Cerebellar nuclear complex (tissue), 1 donor: ENCODE measurements around the gene OR10P1.
"Not testable (repeated sequence)": the region's sequence is repeated elsewhere in the genome, so short reads cannot be mapped to it uniquely, and the experiment has no call there.

Experiments used
- DNase-seq, 2 experiments: peaks; one replicate each; lab custom pipeline; 2025; lab: John Stamatoyannopoulos, UW

Gene OR10P1, protein sequence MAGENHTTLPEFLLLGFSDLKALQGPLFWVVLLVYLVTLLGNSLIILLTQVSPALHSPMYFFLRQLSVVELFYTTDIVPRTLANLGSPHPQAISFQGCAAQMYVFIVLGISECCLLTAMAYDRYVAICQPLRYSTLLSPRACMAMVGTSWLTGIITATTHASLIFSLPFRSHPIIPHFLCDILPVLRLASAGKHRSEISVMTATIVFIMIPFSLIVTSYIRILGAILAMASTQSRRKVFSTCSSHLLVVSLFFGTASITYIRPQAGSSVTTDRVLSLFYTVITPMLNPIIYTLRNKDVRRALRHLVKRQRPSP

DNA sequence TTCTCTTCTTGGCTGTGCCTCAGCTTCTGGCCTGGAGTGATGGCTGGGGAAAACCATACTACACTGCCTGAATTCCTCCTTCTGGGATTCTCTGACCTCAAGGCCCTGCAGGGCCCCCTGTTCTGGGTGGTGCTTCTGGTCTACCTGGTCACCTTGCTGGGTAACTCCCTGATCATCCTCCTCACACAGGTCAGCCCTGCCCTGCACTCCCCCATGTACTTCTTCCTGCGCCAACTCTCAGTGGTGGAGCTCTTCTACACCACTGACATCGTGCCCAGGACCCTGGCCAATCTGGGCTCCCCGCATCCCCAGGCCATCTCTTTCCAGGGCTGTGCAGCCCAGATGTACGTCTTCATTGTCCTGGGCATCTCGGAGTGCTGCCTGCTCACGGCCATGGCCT is at the start of gene OR10P1:
OR10P1 (plus strand) TSS at position 40 of the 400 bp plus-strand sequence; CDS start at position 40, 0 bp downstream.
- no peak for DNase-seq

DNA sequence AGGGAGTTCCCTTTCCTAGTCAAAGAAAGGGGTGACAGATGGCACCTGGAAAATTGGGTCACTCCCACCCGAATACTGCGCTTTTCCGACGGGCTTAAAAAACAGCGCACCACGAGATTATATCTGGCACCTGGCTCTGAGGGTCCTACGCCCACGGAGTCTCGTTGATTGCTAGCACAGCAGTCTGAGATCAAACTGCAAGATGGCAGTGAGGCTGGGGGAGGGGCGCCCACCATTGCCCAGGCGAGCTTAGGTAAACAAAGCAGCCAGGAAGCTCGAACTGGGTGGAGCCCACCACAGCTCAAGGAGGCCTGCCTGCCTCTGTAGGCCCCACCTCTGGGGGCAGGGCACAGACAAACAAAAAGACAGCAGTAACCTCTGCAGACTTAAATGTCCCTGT is 46.5 kb upstream of the OR10P1 start:
- DNase-seq = not testable (repeated sequence)

DNA sequence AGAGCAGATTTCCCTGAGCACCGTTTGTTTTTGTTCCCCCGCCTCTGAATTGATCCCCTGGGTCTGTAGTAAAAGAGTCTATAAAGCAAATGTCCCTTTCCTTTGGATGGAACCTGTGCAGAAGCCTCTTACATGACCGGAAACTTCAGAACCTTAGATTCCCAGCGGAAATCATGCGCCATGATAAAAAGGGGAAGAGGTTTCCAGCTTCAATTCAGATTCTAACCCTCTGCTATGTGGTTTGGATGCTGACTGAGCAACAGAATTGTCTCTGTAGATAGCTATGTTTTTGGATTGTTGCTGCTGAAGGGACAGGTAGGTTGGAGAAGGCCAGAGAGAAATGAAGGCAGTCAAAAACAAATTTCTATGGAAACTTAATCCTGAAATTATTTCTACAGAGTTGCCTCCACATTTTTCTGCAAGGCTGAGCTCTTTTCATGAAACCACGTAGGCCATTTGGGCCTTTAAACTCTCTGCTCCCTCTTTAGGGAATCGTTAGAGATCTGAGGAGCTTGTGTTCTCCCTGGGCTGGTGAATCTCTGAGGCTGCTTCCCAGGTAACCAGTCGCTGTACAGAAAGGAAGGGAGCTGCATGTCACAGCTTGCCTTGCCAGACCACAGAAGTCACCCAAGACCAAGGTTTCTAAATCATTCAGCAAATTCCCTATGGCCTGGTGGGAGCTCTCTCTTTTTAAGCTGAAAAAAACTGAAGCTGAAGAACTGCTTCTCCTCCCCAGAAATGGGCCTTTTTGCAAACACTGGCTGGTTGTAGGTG is 28.7 kb upstream of the OR10P1 start:
- DNase-seq = no peak

DNA sequence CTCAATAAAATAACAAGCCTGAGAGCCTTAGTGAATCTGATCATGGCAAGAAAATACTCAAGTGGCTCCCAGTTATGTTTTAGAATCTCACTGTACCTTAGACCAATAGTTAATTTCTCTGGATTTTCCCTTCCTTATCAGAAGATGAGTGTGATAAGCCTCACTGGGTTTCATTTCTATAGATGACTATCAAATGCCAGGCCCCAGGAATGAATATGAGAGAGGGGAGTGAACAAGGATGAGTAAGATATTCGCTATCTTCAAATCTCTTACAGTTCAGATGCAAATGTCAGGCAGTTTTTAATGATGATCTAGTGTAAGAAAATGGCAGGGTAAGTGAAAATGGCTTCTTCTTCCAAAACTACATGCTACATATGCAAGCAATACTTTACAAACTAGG is 26.1 kb upstream of the OR10P1 start:
- no peak for DNase-seq

DNA sequence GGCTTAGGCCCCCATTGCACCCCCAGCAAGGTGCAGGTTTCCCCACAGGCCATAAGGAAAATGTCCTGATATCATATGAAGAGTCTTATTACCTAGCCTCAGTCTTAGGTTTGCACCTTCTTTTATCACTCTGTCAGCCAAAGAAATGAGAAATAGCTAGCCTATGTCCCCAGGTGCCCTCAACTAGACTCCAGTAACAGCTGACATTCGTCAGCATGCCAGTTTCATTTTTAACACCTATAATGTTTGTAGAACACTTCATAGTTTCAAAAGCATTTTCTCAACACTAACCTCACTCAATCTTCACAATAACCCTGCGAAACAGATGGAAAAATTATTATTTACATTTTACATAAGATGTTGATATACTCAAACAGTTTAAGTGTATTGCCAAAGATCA is 24.0 kb upstream of the OR10P1 start:
- DNase-seq = no peak

DNA sequence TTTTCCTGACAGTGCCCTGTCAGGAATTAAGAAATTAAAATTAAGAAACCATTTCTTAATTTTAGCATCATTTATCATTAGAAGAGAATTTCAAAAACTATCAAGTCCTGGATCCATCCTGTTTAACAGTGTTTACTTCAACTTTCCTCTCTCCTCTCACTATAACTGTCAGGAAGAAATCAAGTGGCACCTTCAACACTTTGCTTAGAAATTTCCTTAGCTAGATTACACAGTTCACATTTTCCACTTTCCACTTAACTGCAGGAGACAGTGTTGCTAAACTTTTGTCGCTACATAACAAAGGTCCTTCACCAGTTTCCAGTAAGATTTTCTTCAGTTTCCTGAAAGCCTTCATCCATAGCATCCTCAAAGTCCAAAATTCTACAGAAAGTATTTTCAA is 21.9 kb upstream of the OR10P1 start:
- no peak for DNase-seq

DNA sequence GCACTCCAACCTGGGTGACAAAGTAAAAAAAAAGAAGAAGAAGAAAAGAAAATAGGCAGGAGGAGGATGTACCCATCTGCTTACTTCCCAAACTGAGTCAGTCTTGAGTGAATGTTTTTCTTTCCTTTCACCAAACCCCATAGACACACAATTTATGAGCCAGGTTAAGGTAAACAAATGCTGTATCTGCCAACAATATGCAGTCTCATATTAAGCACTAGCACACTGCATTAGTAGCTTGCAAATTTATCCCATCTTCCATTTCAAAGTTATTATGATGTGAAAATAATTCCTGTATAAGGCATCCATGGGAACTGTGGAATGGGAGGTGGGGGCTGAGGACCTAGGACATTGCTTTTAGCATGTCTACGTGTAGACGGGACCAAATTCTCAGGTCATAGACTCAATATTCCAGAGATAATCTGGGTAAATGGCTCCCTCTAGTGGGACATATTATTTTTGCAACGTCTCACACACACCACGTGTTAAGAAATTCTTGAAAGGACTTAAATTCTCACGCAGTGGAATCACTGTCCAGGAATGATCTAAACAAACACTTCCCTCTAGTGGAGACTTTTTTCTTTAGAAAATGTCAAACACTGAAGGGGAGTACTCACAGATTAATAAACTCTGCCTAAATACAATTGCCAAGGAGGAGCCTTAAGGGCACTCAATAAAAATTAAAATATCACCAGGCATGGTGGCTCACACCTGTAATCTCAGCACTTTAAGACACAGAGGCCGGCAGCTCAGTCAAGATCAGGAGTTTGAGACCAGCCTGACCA is 17.1 kb upstream of the OR10P1 start:
- no peak for DNase-seq

DNA sequence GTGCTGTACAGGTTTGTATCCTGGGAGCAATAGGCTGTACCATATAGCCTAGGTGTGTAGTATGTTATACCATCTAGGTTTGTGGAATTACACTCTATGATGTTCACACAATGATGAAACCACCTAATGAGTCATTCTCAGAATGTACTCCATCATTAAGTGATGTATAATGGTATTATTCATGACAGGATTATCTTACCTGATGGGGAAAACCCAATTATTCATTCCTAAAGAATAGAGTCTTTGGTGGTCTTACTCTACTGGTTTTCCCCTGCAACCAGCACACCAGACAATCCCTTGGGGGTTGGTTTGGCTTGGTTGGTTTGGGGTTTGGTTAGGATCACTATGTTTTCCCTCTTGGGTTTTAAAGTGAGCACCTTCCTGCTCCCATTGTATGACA is 12.6 kb upstream of the OR10P1 start:
- no peak for DNase-seq

DNA sequence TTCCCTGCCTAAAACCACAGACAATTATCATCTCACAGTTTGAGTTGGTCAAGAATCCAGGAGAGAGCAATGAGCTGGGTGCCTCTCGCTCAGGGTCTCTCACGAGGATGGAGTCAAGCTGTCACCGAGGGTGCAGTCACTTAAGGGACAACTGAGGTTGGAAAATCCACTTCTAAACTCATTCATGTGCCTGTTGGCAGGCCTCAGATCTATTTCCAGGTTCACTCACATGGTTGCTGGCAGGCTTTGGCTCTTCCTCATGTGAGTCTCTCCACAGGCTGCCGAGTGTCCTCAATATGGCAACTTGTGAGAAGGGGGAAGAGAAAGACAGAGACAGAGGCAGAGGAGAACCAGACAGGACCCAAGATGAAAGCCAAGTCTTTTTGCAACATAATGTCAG is 10.5 kb upstream of the OR10P1 start:
- DNase-seq = no peak

DNA sequence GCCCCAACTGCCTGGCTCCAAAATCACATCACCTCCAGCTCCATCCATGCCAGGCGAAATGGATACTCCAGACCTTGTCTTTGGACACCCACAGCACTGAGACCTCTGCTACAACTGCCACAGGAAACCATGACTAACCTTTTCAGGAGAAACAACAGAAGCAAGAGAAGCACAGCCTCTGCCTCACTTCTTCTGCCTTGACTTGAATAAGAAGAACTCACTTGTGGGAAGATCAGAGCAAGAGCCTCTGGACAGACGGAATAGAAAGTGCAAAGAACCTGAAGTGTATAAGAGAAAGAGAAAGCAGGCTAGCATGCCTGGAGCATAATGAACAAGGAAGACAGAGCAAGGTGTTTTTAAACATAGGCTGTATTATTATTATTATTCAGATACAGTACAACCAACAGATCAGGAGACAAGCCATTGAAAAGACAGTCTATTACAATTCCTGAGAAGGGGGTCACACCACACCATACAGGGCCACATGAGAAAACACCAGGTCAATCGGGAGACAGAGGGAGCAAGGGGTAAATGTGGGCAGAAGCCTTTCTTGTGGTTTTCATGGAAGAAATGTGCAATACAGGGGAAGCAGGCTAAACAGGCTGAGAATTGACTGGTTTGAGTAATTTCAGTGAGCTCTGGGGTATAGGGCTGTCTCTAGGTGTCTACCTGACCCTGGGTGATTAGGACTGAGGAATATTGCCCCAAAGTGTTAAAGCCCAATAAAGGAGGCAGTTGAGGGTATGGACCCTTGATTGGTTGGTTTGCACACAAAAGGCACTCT is 7.4 kb upstream of the OR10P1 start:
- no peak for DNase-seq

DNA sequence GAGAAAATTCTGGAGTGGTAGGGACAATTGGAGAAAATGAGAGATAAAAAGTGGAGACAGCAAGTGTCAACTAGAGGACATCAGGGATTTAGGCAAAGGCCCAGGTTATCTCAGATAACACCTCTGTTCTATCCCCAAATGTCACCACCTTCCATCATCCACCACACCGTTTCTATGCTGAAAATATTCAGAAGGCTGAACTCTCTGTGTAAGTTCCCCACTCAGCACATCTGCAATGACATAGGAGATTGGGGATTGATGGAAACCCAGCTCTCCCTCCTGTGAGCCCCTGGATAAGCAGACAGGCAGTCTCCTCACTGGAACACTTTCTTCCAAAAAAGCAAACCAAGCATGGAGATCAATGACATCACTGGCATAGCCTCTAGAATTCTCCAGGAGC is 5.6 kb upstream of the OR10P1 start:
- no peak for DNase-seq

DNA sequence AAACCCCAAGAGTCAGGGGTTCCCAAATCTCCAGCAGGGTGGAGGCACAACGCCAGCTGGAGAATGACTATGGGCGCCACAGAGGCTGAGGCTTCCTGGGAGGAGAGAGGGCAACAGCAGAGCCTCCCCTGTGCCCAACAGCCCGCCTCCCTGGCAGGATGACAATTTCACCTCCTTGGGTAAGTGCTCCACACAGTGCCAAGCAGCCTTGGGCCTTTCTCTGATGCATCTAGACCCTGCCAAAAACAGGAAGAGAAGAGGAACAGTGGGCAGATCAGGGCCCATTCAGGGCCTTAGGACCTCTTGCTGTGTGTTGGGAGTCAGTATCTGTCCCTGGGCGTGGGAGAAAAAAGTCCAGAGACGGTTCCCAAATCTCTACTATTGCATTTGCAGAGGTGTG is 5.0 kb upstream of the OR10P1 start:
- DNase-seq = no peak

DNA sequence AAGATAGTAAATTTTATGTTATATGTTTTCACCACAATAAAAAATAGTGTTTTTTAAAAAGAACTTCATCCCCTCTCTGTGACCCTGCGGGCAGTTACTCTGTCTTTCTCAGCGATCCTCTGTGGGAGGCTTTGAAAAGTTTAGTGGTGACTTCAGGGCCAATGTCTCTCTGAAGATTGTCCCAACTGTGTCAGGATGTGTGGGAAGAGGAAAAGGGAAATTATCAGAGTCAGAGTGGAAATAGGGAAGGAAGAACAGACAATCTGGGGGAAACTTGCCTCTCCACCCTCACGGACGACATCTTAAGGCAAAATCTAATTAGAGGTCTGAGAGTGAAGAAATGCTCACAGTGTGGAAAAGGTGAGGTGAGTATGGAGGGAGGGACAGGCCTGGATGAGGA is 3.5 kb upstream of the OR10P1 start:
- DNase-seq = no peak

DNA sequence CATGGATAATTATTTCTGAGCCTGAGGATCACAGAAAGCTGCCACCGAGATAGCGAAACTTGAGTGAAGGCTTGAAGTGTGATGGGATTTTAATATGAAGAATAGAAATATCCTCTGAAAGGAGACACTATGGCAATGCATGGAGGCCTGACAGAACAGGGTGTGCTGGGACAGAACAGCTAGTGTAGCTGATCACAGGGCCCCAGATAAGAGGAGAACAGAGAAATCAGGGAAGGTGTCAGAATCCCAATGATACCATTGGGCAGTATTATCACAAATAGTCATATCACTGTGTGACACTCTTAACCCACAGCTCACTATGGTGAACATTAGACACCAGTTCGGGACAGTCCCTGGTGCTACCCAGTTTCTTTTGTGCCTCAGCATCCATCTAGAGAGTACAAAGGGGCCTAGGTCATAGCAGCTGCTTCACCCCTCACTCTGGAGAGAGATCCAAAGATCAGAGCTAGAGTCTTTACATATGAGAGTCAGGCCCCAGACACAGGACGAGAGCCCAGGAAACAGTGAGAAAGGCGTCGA is 506 bp upstream of the OR10P1 start:
- DNase-seq = no peak

DNA sequence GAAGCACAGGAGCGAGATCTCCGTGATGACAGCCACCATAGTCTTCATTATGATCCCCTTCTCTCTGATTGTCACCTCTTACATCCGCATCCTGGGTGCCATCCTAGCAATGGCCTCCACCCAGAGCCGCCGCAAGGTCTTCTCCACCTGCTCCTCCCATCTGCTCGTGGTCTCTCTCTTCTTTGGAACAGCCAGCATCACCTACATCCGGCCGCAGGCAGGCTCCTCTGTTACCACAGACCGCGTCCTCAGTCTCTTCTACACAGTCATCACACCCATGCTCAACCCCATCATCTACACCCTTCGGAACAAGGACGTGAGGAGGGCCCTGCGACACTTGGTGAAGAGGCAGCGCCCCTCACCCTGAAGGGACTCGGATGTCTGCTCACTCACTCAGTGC is 775 bp downstream of the OR10P1 start:
- no peak for DNase-seq

DNA sequence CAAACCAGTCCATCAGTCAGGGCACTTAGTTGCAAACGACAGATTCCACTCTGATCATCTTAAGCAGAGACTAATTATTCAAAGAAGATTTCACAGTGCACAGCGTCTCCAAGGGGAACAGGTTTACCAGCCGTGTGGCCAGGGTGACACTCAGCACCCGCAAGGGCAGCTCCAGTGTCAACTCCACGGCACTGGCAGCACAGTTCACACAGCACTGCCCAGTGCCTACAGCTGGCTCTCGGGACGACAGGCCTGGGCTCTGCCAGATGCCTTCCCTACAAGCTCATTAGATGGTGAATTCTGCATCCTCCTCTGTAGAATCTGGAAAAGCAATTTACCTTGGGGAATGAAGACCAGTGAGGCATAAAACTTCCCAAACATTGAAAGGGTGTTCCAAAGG is 4.9 kb downstream of the OR10P1 start:
- DNase-seq = no peak

DNA sequence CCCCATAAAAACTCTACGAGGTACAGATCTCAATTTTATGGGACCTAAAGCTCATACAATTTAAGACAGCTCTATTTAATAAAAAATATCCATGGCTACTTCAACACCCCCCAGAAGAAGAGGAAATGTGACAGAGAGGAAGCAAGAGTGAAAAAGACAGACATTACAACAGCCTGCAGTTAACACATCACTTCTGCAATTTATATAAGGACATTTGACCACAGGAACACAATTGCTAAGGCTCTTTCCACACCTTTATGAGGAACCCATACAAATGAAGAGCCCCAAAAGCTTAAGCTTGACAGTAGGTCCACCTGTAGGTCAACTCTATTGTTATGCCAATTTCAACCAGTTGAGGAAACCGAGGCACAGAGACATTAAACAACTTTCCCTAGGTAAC is 5.6 kb downstream of the OR10P1 start:
- no peak for DNase-seq

DNA sequence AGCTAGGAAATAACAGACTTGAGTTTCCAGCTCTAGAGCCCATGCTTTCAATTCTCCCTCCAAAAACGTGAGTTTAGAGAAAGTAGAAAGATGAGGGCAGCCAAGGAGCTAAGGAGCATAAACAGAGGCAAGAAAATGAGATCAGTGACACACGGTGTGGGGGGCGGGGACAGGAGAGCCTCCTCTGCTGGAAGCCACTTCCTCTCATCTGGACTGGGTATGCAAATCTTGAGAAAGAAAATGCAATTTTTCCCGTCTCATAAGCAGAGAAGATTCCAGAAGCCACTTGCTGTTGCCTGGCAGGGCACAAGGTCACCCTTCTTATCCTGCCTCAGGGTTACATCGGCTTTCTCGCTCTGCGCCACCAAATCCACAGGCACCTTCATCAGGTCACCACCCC is 6.0 kb downstream of the OR10P1 start:
- DNase-seq = no peak

DNA sequence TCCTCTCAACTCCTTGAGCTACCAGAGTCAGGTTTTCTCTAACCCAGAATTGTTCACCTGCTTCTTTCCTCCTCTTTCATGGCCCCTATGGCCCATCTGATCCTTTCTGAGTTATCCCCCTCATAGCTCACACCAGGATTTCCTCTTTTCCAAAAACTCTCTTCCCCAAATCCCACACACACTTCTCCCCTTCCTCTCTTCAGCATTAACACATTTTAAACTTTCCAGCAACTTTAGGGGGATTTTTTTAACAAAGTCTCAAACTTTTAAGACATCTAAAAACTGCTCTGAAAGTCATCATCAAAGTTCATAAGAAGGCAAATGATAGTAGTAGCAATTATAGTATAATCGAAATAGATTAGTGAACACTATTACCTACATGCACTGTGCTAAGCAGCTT is 7.9 kb downstream of the OR10P1 start:
- DNase-seq = no peak

DNA sequence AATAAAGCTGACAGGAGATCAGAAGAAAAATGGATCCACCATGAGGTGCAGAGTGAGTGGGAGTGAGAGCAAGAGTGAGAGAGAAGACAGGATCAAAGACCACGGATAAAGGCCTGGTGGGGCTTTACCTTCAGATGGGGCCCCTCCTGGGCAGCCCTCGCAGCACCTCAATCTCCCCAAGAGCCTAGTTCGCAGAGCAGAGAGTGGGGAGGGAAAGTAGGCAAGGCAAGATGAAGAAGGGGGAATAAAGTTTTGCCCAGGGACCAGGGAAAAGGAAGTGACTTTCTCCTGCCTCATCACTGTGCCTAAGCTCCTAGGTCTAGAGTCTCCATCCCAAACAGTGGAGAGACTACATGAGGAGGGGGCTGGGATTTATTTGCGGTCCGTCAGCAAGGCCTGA is 10.3 kb downstream of the OR10P1 start:
- DNase-seq = no peak

DNA sequence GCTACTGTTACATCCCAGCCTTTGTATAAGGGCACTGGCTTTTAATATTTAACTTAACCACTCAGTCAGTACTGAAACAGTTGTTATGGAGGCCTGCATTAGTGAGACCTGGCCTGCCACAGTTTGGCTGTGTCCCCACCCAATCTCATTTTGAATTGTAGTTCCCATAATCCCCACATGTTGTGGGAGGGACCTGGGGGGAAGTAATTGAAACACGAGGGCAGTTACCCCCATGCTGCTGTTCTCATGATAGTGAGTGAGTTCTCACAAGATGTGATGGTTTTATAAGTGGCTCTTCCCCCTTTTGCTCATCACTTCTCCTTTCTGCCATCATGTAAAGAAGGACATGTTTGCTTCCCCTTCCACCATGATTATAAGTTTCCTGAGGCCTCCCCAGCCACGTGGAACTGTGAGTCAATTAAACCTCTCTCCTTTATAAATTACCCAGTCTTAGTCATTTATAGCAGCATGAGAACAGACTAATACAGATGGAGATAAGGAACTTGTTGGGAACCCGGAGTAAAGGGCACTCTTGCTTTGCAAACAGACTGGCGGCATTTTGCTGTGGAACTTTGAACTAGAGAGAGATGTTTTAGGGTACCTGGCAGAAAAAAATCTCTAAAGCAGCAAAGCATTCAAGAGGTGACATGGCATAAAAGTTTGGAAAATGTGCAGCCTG is 14.1 kb downstream of the OR10P1 start:
- not testable (repeated sequence) for DNase-seq
